ENCODE results near the gene SUGCT.

SUGCT gene

DNA sequence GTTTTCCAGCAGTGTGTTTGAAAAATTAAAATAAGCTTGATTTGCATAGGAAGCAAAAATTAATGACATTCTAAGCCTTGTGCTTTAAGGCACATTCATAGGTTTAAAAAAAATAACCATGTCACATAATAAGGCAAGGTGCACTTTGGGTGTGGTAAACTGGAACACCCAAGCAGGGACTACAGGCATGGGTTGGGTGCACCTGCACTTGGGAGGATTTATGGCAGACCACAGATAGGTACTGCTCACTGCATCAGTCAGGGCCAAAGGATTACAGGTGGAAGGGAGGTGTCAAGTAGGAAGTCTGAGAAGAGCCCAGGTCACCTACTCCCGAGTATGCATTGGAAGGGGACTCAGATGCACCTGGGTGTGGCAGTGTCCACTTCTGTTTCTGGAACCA lies 753.7 kb downstream of the SUGCT start:
- H3K9ac ChIP-seq (ENCODE audit: insufficient read length), result no peak overlapping the region
- H3K4me3 ChIP-seq, result no peak overlapping the region
- no peaks in the 10 kb centered on the region for H3K36me3 ChIP-seq (ENCODE audit: insufficient read depth, low read length)
- TF ChIP-seq FOXP2 (optimal IDR thresholded peaks at IDR 0.05; ENCODE audit: control extremely low read depth, extremely low read length, insufficient read depth) (no peak), EZH2 (IDR thresholded peaks at IDR 0.05) (no peak), POLR2AphosphoS5 (IDR thresholded peaks at IDR 0.05; ENCODE audit: borderline replicate concordance, low read depth, low read length) (no peak)
- H3K9me3 ChIP-seq (ENCODE audit: low read depth, low read length), result no peaks in the 10 kb centered on the region
- DNase-seq (ENCODE audit: low read depth, low spot score), result no peak
- no peak overlapping the region for H3K27ac ChIP-seq

DNA sequence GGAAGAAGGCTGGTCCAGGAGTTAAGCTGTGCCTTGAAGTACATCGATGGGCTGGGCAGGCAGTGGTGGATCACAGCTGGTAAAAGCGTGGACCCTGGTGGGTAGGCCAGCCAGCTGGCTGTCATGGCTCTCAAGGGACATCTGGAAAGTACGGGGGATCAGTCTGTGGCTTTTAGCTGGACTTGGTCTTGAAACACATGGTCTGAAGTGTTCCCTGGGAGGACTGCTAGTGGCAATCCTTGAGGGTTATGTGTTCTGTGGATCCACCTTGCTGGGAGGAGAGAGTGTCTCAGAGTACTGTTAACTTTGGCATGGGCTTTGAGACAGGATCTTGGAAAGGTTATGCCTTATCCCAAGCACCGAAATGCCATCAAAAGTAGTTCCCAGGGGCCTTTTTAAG lies 754.3 kb downstream of the SUGCT start:
- H3K9ac ChIP-seq (ENCODE audit: insufficient read length), result no peak overlapping the region
- no peak for DNase-seq (ENCODE audit: low read depth, low spot score)
- TF ChIP-seq POLR2AphosphoS5 (IDR thresholded peaks at IDR 0.05; ENCODE audit: borderline replicate concordance, low read depth, low read length) (no peak), FOXP2 (optimal IDR thresholded peaks at IDR 0.05; ENCODE audit: control extremely low read depth, extremely low read length, insufficient read depth) (no peak), EZH2 (IDR thresholded peaks at IDR 0.05) (no peak)
- no peak overlapping the region for H3K4me3 ChIP-seq
- no peaks in the 10 kb centered on the region for H3K9me3 ChIP-seq (ENCODE audit: low read depth, low read length)
- H3K27ac ChIP-seq, result no peak overlapping the region
- no peaks in the 10 kb centered on the region for H3K36me3 ChIP-seq (ENCODE audit: insufficient read depth, low read length)

DNA sequence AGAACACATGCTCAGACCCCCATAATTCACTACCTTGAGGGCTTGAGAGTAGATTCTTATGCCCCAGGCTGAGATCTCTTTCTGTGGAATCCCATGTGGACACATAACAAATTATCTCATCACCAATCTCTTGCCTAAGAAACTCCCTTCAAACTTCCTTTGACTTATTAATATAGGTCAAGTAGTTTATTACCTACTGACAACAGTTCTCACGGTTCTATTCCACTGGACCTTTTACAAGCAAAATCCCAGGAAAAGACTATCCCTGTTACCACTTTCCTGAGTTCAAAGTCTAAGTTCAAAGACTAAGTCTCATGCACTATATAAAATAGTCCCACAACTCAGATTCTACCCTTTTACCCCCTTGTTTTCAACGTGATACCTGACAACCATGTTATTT lies 754.7 kb downstream of the SUGCT start:
- Histone ChIP-seq H3K36me3 (ENCODE audit: insufficient read depth, low read length) (no peaks in the 10 kb centered on the region), H3K9me3 (ENCODE audit: low read depth, low read length) (no peaks in the 10 kb centered on the region), H3K4me3 (no peak overlapping the region), H3K9ac (ENCODE audit: insufficient read length) (no peak overlapping the region), H3K27ac (no peak overlapping the region)
- no peak for TF ChIP-seq FOXP2 (optimal IDR thresholded peaks at IDR 0.05; ENCODE audit: control extremely low read depth, extremely low read length, insufficient read depth)
- no peak for TF ChIP-seq EZH2 (IDR thresholded peaks at IDR 0.05)
- no peak for TF ChIP-seq POLR2AphosphoS5 (IDR thresholded peaks at IDR 0.05; ENCODE audit: borderline replicate concordance, low read depth, low read length)
- DNase-seq (ENCODE audit: low read depth, low spot score), result no peak

DNA sequence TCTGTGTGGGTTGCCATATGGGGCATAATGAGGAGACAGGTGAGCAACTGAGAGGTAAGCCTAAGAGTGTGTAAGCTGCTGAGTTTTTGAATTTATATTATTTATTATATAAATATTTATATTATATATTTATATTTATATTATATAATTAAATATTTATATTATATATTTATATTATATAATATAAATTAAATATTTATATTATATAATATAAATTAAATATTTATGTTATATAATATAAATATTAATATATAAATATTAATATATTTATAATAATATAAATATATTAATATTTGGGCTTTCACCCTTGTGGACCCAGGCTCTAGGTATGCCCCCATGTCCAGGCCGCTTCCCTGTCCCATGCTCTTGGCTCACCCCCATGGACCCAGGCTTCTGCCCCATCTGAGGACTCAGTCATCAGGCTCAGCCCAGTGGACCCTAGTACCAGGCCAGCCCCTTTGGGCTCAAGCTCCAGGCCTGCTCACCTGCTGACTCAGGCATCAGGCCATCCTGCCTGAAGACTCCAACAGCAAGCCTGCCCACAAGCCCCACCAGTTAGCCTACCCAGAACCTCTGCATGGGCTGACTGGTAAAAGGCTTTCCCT lies 755.4 kb downstream of the SUGCT start:
- Histone ChIP-seq H3K9me3 (ENCODE audit: low read depth, low read length) (no peaks in the 10 kb centered on the region), H3K27ac (no peak overlapping the region), H3K9ac (ENCODE audit: insufficient read length) (no peak overlapping the region), H3K4me3 (no peak overlapping the region), H3K36me3 (ENCODE audit: insufficient read depth, low read length) (no peaks in the 10 kb centered on the region)
- DNase-seq (ENCODE audit: low read depth, low spot score), result no peak
- no peak for TF ChIP-seq POLR2AphosphoS5 (IDR thresholded peaks at IDR 0.05; ENCODE audit: borderline replicate concordance, low read depth, low read length)
- no peak for TF ChIP-seq EZH2 (IDR thresholded peaks at IDR 0.05)
- TF ChIP-seq FOXP2 (optimal IDR thresholded peaks at IDR 0.05; ENCODE audit: control extremely low read depth, extremely low read length, insufficient read depth), result no peak

DNA sequence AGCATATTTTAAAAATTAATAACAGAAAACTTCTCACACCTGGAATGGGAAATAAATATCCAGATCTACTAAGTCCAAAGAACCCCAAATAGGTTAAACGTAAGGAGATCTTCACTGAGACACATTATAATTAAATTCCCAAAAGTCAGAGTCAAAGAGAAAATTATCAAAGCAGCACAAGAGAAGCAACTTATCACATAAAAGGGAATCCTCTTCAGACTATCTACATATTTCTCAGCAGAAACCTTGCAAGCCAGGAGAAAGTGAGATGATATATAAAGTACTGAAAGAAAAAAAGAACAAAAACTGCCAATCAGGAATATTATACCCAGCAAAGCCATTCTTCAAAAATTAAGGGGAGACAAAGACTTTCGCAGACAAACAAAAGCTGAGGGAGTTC lies 756.4 kb downstream of the SUGCT start:
- Histone ChIP-seq H3K9ac (ENCODE audit: insufficient read length) (no peak overlapping the region), H3K4me3 (no peak overlapping the region), H3K36me3 (ENCODE audit: insufficient read depth, low read length) (no peaks in the 10 kb centered on the region), H3K27ac (no peak overlapping the region), H3K9me3 (ENCODE audit: low read depth, low read length) (no peaks in the 10 kb centered on the region)
- no peak for DNase-seq (ENCODE audit: low read depth, low spot score)
- TF ChIP-seq FOXP2 (optimal IDR thresholded peaks at IDR 0.05; ENCODE audit: control extremely low read depth, extremely low read length, insufficient read depth) (no peak), EZH2 (IDR thresholded peaks at IDR 0.05) (no peak), POLR2AphosphoS5 (IDR thresholded peaks at IDR 0.05; ENCODE audit: borderline replicate concordance, low read depth, low read length) (no peak)

DNA sequence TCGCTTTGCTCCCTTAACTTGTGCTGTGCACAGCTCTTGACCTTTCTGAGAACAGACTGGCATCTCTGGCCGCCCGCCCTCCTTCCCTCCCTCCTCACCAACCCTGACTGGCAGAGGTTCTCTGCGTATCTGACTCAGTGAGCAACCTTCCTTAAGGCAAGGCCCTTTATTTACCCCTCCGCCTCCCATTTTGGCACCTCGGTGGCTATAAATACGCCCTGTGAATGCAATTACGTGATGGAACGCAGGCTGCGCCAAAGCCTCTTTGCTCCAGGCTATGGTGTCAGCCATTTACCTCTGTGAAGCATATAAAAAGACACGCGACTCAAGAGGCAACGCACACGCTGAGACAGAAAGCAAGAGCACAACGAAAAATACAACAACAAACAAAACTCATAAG lies 764.3 kb downstream of the SUGCT start:
- no peak overlapping the region for H3K27ac ChIP-seq
- H3K9ac ChIP-seq (ENCODE audit: insufficient read length), result no peak overlapping the region
- DNase-seq (ENCODE audit: low read depth, low spot score), result no peak
- no peak for TF ChIP-seq EZH2 (IDR thresholded peaks at IDR 0.05)
- TF ChIP-seq FOXP2 (optimal IDR thresholded peaks at IDR 0.05; ENCODE audit: control extremely low read depth, extremely low read length, insufficient read depth), result no peak
- no peak for TF ChIP-seq POLR2AphosphoS5 (IDR thresholded peaks at IDR 0.05; ENCODE audit: borderline replicate concordance, low read depth, low read length)
- H3K36me3 ChIP-seq (ENCODE audit: insufficient read depth, low read length), result no peaks in the 10 kb centered on the region
- H3K4me3 ChIP-seq, result no peak overlapping the region
- H3K9me3 ChIP-seq (ENCODE audit: low read depth, low read length), result no peaks in the 10 kb centered on the region

DNA sequence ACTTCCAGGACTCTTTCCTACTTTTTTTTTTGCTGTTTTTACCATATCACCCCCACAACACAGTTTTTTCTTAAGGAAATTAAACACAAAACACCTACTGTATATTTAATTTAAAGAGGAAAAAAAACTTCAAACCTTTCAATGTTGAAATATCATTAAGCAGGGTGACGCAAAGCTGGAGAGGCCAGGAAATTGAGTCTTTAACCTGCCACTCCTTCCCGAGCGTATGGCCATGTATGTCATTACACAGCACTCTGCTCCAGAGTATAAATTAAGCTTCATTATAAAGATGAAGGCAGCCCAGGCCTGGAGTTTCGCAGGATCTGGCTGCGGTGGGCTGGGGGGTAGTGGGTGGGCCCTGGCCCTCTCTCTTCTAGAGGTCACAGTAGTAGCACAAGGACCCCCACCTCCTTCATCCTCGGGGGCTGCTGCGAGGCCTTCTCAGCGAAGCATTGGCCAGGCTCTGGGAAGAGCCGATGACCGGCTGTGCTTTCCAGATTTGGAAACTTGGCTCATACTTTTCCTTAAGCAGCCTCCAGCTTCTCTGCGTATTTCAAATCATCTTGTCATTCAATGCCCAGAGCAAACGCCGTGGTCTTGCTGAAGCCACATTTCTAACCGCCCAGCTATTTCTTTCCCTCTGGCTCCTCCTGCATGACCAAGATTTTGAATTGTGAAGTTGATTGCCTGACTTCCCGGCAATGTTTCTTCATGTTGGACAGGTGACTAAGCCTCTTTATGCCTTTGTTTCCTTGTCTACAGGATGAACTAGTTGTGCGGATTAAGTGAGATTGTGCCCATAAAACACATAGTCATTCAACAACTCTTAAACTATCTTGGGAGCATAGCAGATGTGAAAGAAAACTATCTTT lies 765.1 kb downstream of the SUGCT start:
- H3K4me3 ChIP-seq, result no peak overlapping the region
- no peaks in the 10 kb centered on the region for H3K36me3 ChIP-seq (ENCODE audit: insufficient read depth, low read length)
- no peak overlapping the region for H3K27ac ChIP-seq
- TF ChIP-seq EZH2 (IDR thresholded peaks at IDR 0.05) (no peak), FOXP2 (optimal IDR thresholded peaks at IDR 0.05; ENCODE audit: control extremely low read depth, extremely low read length, insufficient read depth) (no peak), POLR2AphosphoS5 (IDR thresholded peaks at IDR 0.05; ENCODE audit: borderline replicate concordance, low read depth, low read length) (no peak)
- no peaks in the 10 kb centered on the region for H3K9me3 ChIP-seq (ENCODE audit: low read depth, low read length)
- no peak for DNase-seq (ENCODE audit: low read depth, low spot score)
- H3K9ac ChIP-seq (ENCODE audit: insufficient read length), result no peak overlapping the region

DNA sequence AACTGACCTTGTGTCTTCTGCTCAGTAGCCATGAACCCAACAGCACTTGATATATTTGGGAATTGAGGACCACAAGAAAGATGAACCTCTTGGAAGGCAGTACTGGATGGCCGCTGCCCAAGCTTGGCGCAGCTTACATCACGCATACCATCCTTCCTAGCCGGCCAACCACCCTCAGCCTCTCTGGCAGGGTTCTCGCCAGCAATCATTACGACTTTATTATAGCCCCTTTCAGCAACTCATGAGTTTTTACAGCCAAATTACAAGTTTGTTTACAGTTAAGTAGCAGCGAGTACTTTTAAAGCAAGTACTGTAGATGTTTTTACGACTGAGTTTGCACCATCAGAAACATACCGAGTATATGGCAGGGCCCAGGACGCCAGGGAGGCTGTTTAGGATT lies 769.1 kb downstream of the SUGCT start:
- no peak overlapping the region for H3K27ac ChIP-seq
- no peak for DNase-seq (ENCODE audit: low read depth, low spot score)
- H3K36me3 ChIP-seq (ENCODE audit: insufficient read depth, low read length), result no peaks in the 10 kb centered on the region
- H3K9me3 ChIP-seq (ENCODE audit: low read depth, low read length), result no peaks in the 10 kb centered on the region
- no peak overlapping the region for H3K4me3 ChIP-seq
- H3K9ac ChIP-seq (ENCODE audit: insufficient read length), result no peak overlapping the region
- no peak for TF ChIP-seq POLR2AphosphoS5 (IDR thresholded peaks at IDR 0.05; ENCODE audit: borderline replicate concordance, low read depth, low read length)
- TF ChIP-seq FOXP2 (optimal IDR thresholded peaks at IDR 0.05; ENCODE audit: control extremely low read depth, extremely low read length, insufficient read depth), result no peak
- no peak for TF ChIP-seq EZH2 (IDR thresholded peaks at IDR 0.05)

All from SK-N-MC (cell line).